ENCODE results near the gene RAPGEF3.
A peak's percentile ranks its signal among the peaks of the same experiment; 100 is the strongest.

The RAPGEF3 gene

GRCh38 chr12:47734725-47735480 is 23.8 kb downstream of the RAPGEF3 start:
- TF ChIP-seq POLR2AphosphoS5 (IDR thresholded peaks at IDR 0.05; ENCODE audit: low read depth, low read length): no peak
- TF ChIP-seq PAX5 (IDR thresholded peaks at IDR 0.05; ENCODE audit: insufficient read depth, low read length, severe bottlenecking): no peak
- TF ChIP-seq POU2F2 (IDR thresholded peaks at IDR 0.05; ENCODE audit: low read depth, low read length): no peak
- no peak for TF ChIP-seq TAF1 (IDR thresholded peaks at IDR 0.05; ENCODE audit: low read depth, low read length)
- no peak for TF ChIP-seq SPI1 (IDR thresholded peaks at IDR 0.05; ENCODE audit: low read depth, low read length)
- TF ChIP-seq POLR2A (IDR thresholded peaks at IDR 0.05; ENCODE audit: low read depth, low read length): no peak
- DNase-seq (ENCODE audit: insufficient read length, low spot score): no peak
- no peak for FAIRE-seq

- FAIRE-seq: no peak
- TF ChIP-seq POLR2A (IDR thresholded peaks at IDR 0.05; ENCODE audit: low read depth, low read length): no peak
- no peak for TF ChIP-seq POLR2AphosphoS5 (IDR thresholded peaks at IDR 0.05; ENCODE audit: low read depth, low read length)
- TF ChIP-seq SPI1 (IDR thresholded peaks at IDR 0.05; ENCODE audit: low read depth, low read length): no peak
- no peak for TF ChIP-seq TAF1 (IDR thresholded peaks at IDR 0.05; ENCODE audit: low read depth, low read length)
- TF ChIP-seq PAX5 (IDR thresholded peaks at IDR 0.05; ENCODE audit: insufficient read depth, low read length, severe bottlenecking): no peak
- TF ChIP-seq POU2F2 (IDR thresholded peaks at IDR 0.05; ENCODE audit: low read depth, low read length): no peak
- DNase-seq (ENCODE audit: insufficient read length, low spot score): no peak
Observed at GRCh38 chr12:47733142-47733541, 25.5 kb downstream of the RAPGEF3 start.

- no peak for TF ChIP-seq POLR2A (IDR thresholded peaks at IDR 0.05; ENCODE audit: low read depth, low read length)
- no peak for TF ChIP-seq SPI1 (IDR thresholded peaks at IDR 0.05; ENCODE audit: low read depth, low read length)
- no peak for TF ChIP-seq PAX5 (IDR thresholded peaks at IDR 0.05; ENCODE audit: insufficient read depth, low read length, severe bottlenecking)
- TF ChIP-seq POU2F2 (IDR thresholded peaks at IDR 0.05; ENCODE audit: low read depth, low read length): no peak
- TF ChIP-seq POLR2AphosphoS5 (IDR thresholded peaks at IDR 0.05; ENCODE audit: low read depth, low read length): no peak
- TF ChIP-seq TAF1 (IDR thresholded peaks at IDR 0.05; ENCODE audit: low read depth, low read length): no peak
- no peak for FAIRE-seq
Observed at GRCh38 chr12:47732504-47732903, 26.2 kb downstream of the RAPGEF3 start.

GRCh38 chr12:47731723-47732122 is 27.0 kb downstream of the RAPGEF3 start:
- TF ChIP-seq PAX5 (IDR thresholded peaks at IDR 0.05; ENCODE audit: insufficient read depth, low read length, severe bottlenecking) (no peak), TAF1 (IDR thresholded peaks at IDR 0.05; ENCODE audit: low read depth, low read length) (no peak), POLR2A (IDR thresholded peaks at IDR 0.05; ENCODE audit: low read depth, low read length) (no peak)
- DNase-seq (ENCODE audit: insufficient read length, low spot score): no peak
- FAIRE-seq: no peak

More at GRCh38 chr12:47732504-47732903, 26.2 kb downstream of the RAPGEF3 start:
- DNase-seq (ENCODE audit: insufficient read length, low spot score): no peak

- DNase-seq (ENCODE audit: insufficient read length, low spot score) (no peak), FAIRE-seq (no peak)
- TF ChIP-seq TAF1 (IDR thresholded peaks at IDR 0.05; ENCODE audit: low read depth, low read length): no peak
- TF ChIP-seq POLR2AphosphoS5 (IDR thresholded peaks at IDR 0.05; ENCODE audit: low read depth, low read length): no peak
- TF ChIP-seq PAX5 (IDR thresholded peaks at IDR 0.05; ENCODE audit: insufficient read depth, low read length, severe bottlenecking): no peak
- no peak for TF ChIP-seq SPI1 (IDR thresholded peaks at IDR 0.05; ENCODE audit: low read depth, low read length)
- no peak for TF ChIP-seq POLR2A (IDR thresholded peaks at IDR 0.05; ENCODE audit: low read depth, low read length)
- TF ChIP-seq POU2F2 (IDR thresholded peaks at IDR 0.05; ENCODE audit: low read depth, low read length): no peak
Observed at GRCh38 chr12:47730341-47730744, 28.3 kb downstream of the RAPGEF3 start.

GRCh38 chr12:47729233-47729632 is 29.4 kb downstream of the RAPGEF3 start:
- FAIRE-seq: no peak
- TF ChIP-seq POU2F2 (IDR thresholded peaks at IDR 0.05; ENCODE audit: low read depth, low read length) (no peak), SPI1 (IDR thresholded peaks at IDR 0.05; ENCODE audit: low read depth, low read length) (no peak), POLR2AphosphoS5 (IDR thresholded peaks at IDR 0.05; ENCODE audit: low read depth, low read length) (no peak), TAF1 (IDR thresholded peaks at IDR 0.05; ENCODE audit: low read depth, low read length) (no peak), PAX5 (IDR thresholded peaks at IDR 0.05; ENCODE audit: insufficient read depth, low read length, severe bottlenecking) (no peak), POLR2A (IDR thresholded peaks at IDR 0.05; ENCODE audit: low read depth, low read length) (no peak)
- DNase-seq (ENCODE audit: insufficient read length, low spot score): no peak

- peak; percentile 78 for FAIRE-seq
- DNase-seq (ENCODE audit: insufficient read length, low spot score): no peak
- TF ChIP-seq POLR2A (IDR thresholded peaks at IDR 0.05; ENCODE audit: low read depth, low read length) (no peak), POU2F2 (IDR thresholded peaks at IDR 0.05; ENCODE audit: low read depth, low read length) (peak; percentile 80; the same call in 1 of the 2 replicates)
Observed at GRCh38 chr12:47725893-47726292, 32.8 kb downstream of the RAPGEF3 start.

- FAIRE-seq: no peak
- no peak for DNase-seq (ENCODE audit: insufficient read length, low spot score)
- TF ChIP-seq POLR2A (IDR thresholded peaks at IDR 0.05; ENCODE audit: low read depth, low read length) (no peak), SPI1 (IDR thresholded peaks at IDR 0.05; ENCODE audit: low read depth, low read length) (no peak)
Observed at GRCh38 chr12:47725091-47725772, 33.4 kb downstream of the RAPGEF3 start, which contains the start of gene ENDOU. TSS of gene ENDOU (minus strand) at chr12:47725490. CDS start at chr12:47725413, 77 bp downstream.

GRCh38 chr12:47722941-47723631 is 35.6 kb downstream of the RAPGEF3 start:
- no peak for TF ChIP-seq POLR2A (IDR thresholded peaks at IDR 0.05; ENCODE audit: low read depth, low read length)
- no peak for TF ChIP-seq POU2F2 (IDR thresholded peaks at IDR 0.05; ENCODE audit: low read depth, low read length)
- TF ChIP-seq TAF1 (IDR thresholded peaks at IDR 0.05; ENCODE audit: low read depth, low read length): no peak
- no peak for TF ChIP-seq SPI1 (IDR thresholded peaks at IDR 0.05; ENCODE audit: low read depth, low read length)
- TF ChIP-seq PAX5 (IDR thresholded peaks at IDR 0.05; ENCODE audit: insufficient read depth, low read length, severe bottlenecking): no peak
- TF ChIP-seq POLR2AphosphoS5 (IDR thresholded peaks at IDR 0.05; ENCODE audit: low read depth, low read length): no peak
- peak; percentile 58 for FAIRE-seq
- no peak for DNase-seq (ENCODE audit: insufficient read length, low spot score)

All from GM12891 (cell line).